Right ventricle myocardium superior (tissue), 1 donor: ENCODE results near the gene ANKRD49. TPM values are rescaled to one million over a fixed set of nuclear protein-coding genes. Genes with fewer than 3 reads are reported as not detected.
A peak's percentile ranks its signal among the peaks of the same experiment; 100 is the strongest.
"Not testable (repeated sequence)": the region's sequence is repeated elsewhere in the genome, so short reads cannot be mapped to it uniquely, and the experiment has no call there.

Source experiments
- ATAC-seq: fragments of 200-7000 bp; cut with Tn5 transposase; one replicate; pipeline ENCODE4 v1.9.1; 2020; ENCODE audit warnings: mild to moderate bottlenecking; ENCODE audit not compliant: poor library complexity
- DNase-seq: peaks from one replicate; pipeline ENCODE4 v3.0.0-alpha.2; 2020
- intact Hi-C: fragments of 100-400 bp; cut with DNase I; formaldehyde crosslinking; loops from one replicate; pipeline ENCODE4 v1.11.2; 2022
- total RNA-seq: library from RNA; stranded (reverse); fragmentation: NEBNext Ultra II Directional; extraction: Animal tissue kit (Norgen Biotek cat#: 25700); gene quantifications from one replicate; pipeline ENCODE4 v1.2.1, GENCODE V29; 2021
- donor health status: DM: no; HTN: yes; CAD: no; lungs with severe emphysema.

The ANKRD49 gene
- total RNA-seq, 1 donor from 2014 or later, result 4.6 TPM

DNA sequence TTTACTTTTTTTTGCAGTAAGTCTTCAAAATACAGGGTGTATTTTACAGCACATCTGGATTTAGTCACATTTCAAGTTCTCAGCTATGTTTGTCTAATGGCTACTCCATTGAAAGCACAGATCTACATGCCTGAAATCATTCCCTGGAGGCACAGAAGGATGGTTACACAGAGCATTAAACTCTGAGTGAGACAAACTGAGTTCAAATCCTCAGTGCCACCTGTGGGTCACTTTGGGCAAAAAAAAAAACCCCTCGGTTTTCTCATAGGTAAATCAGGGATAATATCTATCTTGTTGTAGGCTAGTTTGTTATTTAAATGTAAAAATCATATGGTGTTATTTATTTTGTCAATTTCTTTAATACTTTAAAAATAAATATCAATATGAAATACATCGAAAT is 7.7 kb downstream of the ANKRD49 start:
- no peak for ATAC-seq
- intact Hi-C loops, result loop anchor here (10.0 kb wide), 1 partner anchor 607 kb away; no protein-coding TSS in a partner anchor
- no peak for DNase-seq

DNA sequence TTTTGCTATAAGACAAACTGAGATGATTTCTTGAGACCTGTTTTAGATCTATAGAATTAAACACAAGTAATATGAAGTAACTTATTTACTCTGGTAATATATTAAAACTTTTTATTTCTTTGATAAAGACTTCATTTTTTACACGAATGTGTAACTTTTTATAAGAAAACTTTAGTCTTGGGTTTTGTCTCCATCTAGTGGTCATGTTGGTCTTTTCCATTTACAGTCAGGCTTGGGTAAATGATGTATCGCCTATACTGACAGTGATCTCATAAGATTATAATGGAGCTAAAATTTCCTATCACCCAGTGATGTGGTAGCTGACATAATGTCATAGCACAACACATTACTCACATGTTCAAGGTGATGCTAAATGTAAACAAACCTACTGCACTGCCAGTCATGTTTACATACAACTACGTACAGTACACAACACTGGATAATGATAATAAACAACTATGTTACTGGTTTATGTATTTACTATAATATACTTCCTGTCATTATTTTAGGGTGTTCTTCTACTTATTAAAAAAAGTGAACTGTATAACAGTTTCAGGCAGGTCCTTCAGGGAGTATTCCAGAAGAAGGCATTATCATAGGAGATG is 11.0 kb downstream of the ANKRD49 start:
- ATAC-seq, result peak; percentile 34
- intact Hi-C loops, result loop anchor here (10.0 kb wide), 1 partner anchor 610 kb away; no protein-coding TSS in a partner anchor
- DNase-seq, result no peak

DNA sequence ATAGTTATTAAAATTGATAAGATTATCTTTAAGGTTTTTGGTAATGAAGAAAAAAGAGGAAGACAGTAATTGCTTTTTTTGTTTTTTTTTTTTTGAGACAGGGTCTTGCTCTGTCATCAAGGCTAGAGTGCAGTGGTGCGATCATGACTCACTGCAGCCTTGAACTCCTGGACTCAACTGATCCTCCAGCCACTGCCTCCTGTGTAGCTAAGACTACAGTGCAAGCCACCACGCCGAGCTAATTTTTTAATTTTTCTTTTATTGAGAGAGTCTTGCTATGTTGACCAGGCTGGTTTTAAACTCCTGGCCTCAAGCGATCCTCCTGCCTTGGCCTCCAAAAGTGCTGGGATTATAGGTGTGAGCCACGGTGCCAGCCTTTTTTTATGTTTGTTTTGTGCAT is 12.7 kb downstream of the ANKRD49 start:
- not testable (repeated sequence) for ATAC-seq, DNase-seq
- intact Hi-C loops, result loop anchor here (10.0 kb wide), 1 partner anchor 612 kb away; no protein-coding TSS in a partner anchor

DNA sequence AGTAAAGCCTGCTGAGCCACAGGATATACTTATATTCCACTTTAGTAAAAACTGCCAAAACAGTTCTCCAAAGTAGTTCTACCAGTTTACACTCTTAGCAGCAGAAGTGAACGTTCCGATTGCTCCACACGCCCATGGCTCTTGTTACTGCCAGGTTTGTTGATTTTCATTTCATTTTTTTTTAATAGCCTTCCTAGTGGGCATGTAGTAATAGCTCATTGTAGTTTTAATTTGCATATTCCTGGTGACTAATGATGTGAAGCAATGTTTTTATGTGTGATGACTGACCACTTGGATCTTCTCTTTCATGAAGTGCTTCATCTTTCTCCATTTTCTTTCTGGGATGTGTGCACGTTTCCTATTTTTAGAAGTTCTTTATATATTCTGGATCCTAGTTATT is 13.7 kb downstream of the ANKRD49 start:
- ATAC-seq, result no peak
- intact Hi-C loops, result loop anchor here (10.0 kb wide), 1 partner anchor 613 kb away; no protein-coding TSS in a partner anchor
- no peak for DNase-seq

DNA sequence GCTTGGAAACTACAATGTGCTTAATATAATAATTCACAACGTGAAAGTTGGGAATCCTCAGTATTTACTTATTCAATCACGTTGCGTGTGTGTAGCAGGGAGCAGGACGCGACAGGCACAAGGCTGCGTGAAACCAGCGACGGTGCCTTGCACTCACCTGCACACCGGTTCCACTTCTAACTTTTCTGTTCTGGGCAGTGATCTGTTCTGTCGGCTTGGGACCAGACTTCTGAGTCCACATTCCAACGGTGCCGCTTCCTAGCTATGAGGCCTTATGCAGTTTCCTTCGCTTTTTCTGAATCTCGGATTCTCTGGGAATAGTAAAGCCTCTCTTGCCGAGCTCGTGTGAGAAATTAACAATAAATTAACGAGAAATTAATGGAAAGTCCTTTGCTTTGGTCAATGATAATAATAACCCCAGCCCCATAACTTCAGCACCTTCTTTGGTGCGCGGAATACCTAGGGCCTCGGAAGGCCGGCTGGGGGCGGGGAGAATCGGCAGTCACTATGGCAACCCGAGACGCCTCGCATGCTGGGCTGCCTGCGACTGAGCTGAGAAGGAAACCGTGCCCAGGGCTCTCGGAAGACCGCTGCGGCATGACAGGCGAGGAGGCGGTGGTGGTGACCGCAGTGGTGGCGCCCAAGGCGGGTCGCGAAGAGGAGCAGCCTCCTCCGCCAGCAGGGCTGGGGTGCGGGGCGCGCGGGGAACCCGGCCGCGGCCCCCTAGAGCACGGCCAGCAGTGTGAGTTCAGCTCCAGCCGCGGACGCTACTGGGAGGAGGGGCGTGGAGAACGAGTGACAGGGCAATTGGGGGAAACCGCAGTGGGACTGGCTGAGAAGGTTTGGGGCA is 18.4 kb downstream of the ANKRD49 start, which contains the start of gene C11orf97:
Gene C11orf97 (plus strand): TSS at position 530 of the 850 bp plus-strand sequence. CDS start 68 bp downstream, at position 598.
- DNase-seq, result peak; percentile 76
- intact Hi-C loops, result no loop called here
- ATAC-seq, result peak; percentile 88

DNA sequence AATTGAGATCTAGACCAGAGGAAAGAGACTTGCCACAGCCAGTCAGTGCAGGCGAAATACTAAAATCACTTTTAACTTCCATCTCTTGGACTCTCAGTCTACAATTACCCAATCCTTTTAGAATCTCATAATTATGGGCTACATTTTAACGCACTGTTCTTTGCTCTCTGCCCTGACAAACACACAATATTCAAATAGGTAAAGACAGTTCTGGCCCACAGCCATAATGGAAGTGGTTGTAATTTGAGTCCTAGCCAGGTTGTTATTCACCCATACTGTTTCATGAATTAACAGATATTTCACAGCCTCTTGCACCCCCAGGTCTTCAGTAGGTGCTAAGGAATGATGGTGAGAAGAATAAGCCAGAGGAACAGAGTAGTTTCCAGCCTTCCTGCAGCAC is 19.3 kb downstream of the ANKRD49 start:
- ATAC-seq (peak; percentile 15), DNase-seq (no peak)
- intact Hi-C loops, result no loop called here

DNA sequence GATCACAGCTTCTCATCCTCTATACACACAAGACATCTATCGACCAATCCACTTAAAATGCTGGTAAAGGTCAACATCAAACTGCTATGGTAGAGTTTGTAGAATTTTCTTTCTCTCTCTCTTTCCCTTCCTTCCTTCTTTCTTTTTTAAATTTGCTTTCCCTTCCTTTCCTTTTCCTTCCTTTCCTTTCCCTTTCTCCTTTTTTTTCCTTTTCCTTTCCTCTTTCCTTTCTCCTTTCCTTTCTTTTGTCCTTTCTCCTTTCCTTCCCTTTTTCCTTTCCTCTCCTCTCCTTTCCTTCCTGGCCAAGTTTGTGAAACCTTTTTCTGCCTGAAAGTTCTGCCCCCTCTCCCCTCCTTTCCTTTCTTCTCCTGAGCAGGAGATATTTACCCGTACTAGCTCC is 21.6 kb downstream of the ANKRD49 start:
- DNase-seq (no peak), ATAC-seq (no peak)
- intact Hi-C loops, result loop anchor here (5.0 kb wide), 1 partner anchor 47 kb away; no protein-coding TSS in a partner anchor

DNA sequence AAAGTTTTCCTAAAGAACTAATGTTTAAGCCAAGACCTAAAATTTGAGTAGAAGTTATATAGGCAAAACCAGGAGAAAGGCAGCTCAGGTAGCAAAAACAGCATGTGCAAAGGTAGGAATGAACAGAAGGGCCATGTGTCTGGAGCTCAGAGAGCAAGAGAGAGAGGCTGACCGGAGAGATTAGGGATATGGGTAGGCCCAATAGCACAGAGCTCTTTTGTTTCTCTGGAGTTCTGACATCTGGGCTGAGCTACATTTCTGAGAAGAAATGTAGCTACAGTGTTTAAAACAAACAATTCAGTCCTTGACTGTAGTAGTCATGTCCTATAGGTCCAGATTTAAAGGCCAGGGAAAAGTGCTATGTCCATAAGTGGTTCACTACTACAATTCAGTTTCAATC is 22.9 kb downstream of the ANKRD49 start:
- ATAC-seq (no peak), DNase-seq (no peak)
- intact Hi-C loops, result loop anchor here (5.0 kb wide), 1 partner anchor 46 kb away; no protein-coding TSS in a partner anchor

DNA sequence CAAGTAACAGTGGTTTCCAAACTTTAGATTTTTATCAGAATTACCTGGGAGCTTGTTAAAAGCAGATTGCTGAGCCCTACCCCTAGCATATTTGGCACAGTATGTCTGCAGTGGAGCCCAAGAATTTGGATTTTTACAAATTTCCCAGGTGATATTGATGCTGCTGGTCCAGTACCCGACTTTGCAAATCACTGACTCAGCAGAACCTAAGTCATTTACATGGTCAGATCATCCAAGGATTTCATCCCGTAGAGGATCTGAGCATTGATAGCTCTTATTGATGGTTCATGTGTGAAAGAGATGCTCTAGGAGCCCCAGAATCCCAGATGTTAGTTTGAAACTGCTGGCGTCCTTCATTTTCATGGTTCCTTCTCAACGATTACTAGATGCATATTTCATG is 24.5 kb downstream of the ANKRD49 start:
- ATAC-seq, result no peak
- intact Hi-C loops, result loop anchor here (5.0 kb wide), 1 partner anchor 44 kb away; no protein-coding TSS in a partner anchor
- DNase-seq, result no peak

DNA sequence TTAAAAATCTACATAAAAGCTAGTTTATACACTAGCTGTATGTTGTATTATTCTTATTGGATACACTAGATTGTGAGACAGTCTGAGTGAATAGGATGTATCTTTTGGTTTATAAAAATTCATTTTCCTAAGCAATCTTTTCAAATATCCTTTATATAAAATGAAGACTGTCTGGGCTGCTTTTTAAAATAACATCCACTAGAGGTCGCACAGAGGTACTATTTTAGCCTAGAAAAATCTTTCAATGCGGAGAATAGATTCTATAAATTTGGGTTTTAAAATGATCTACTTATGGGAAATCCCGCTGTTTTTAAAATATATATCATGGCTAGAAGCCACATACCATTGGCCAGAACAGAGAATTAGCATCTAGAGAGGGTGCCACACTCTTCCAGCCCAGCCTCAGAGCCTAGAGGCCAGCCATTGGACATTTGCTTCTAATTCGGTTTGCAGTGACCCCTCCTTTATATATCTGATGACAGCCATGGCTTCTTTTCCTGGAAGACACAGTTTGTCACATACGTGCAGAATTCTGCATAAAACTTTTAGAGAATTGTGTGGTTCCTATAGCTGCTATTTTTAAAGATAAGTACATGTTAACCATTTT is 25.8 kb downstream of the ANKRD49 start:
- peak; percentile 64 for ATAC-seq
- intact Hi-C loops, result loop anchor here (5.0 kb wide), 1 partner anchor 43 kb away; no protein-coding TSS in a partner anchor
- DNase-seq, result no peak

DNA sequence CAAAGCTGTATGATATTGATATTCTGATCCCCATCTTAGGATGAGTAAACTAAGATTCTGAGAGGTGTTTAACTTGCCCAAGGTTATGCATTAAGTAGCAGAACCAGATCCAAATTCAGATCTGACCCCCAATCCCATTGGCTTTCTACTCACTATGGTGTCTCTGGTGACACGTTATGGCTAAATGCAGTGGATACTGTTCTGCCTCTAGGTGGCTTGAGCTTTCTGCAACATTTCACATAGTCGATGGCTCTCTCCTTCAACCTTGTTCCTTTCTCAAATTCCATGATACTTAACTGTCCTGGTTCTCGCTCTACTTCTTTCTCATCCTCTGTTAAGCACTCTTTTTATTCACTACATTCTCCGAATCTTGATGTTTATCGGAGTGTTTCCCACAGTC is 27.9 kb downstream of the ANKRD49 start:
- no peak for DNase-seq
- no peak for ATAC-seq
- intact Hi-C loops, result no loop called here

DNA sequence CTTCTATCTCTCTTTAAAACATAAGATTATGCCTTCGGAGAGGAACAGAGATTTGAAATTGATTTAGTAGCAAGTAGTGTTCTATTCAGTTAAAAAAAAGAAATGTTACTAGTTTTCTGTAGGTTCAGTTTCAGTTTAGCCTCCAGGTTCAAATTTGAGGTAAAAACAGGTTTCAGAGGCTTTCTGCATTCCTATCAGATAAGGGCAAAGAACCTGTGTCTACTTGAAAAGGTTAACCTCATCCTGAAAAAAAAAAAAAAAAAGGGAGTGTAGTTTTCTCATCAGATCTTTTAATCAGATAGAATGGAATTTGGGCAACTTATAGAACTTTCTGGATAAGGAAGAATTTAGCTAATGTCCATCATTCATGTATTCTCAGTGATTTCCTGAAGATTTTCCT is 30.6 kb downstream of the ANKRD49 start:
- intact Hi-C loops, result no loop called here
- DNase-seq (no peak), ATAC-seq (no peak)

DNA sequence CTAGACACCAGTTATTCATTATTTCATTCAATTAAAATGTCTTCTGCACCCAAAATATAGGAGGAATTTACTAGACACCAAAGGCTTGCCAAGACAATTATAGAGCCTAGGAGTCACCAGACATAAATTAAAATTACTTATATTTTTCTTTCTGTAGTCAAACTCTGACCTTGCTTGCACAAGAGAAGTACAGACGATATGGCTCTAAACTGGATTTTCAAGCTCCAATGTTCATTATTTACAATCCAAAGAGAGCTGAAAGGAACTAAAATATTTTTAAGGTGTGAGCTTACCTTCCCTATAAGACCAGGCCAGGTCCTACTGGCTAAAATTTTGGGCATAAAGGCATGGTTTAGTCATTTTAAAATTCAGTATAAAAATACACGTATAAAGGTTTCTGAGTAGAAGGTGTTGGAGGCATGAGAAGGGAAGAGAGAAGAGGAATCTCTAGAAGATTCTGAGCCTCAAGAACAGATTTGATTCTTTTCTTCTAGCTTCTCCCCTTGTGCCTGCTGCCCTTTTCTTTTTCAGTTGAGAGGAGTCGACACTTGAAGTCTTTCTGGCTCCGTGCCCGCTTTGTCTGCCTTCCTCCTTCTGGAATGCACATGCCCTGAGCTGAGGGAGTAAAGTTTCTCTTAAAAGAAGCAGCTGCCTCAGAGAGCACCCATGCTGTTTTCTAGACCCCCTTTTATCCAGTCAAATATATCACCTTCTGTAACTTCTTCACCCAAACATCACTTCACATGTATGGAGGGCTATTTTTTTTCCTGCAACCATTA is 32.0 kb downstream of the ANKRD49 start:
- ATAC-seq (no peak), DNase-seq (peak; percentile 82)
- intact Hi-C loops, result no loop called here

DNA sequence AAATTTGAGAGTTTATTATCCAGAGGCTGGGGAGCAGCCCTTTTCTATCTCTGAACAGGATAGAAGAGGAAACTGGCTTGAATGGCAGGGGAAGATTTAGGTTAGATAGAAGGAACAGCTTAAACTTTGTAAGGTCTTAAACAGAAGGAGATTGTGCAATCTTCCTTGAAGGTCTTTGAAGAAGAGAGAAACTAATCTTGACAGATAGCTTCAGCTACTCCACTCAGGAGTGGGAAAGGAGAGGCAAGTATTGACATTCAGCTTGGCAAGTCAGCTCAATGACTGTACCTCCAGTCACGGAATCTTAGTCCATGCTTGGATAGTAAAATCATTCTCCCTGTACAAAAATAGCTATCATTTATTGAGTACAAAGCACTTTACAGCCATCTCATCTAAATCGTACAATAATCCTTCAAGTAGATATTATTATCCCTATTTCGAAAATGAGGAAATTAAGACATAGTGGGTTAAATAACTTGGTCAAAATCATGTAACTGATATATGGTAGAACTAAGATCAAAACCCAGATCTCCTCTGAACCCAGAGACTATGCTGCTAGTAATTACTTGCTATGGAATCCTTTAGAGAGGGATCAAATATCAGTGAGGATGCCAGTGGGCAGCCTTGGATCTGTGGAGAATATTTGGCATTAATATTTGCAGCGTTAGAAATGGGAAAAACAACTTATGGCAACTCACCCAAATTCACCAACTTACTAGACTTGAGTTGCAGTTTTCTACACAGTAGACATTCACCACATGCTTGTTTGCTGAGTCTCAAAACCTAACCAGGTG is 33.1 kb downstream of the ANKRD49 start:
- intact Hi-C loops, result no loop called here
- DNase-seq (no peak), ATAC-seq (no peak)

DNA sequence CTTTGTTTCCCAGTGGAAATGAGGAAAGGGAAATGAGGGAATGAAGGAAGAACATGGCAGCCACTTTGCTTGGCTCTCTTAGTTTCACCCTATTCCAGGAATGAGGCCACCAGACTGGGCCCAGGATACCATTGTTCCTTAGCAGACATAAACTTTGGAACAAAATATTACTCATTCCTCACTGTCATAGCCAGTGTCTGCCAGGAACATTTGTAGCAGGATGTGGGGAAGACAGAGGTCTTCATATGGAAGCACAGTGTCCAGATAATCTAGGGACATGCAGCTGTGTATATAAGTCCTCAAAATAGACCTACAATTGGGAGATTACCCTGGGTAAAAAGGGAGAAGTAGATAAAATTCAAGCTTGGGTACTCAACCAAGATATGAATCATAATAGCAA is 34.8 kb downstream of the ANKRD49 start:
- intact Hi-C loops, result no loop called here
- DNase-seq (no peak), ATAC-seq (no peak)

DNA sequence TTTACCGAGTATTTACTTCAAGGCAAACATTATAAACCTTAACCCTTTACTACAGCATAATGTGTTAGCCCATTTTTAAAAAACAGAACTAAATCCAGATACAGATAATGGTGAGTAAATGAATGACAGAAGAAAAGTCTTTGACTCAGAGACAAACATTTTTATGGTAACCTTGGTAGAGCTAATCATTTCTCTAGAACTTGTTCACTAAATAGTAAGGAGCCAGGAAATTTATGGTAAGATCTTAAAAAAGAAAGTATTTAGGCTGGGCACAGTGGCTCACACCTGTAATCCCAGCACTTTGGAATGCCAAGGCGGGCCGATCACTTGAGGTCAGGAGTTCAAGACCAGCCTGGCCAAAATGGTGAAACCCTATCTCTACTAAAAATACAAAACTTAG is 38.4 kb downstream of the ANKRD49 start:
- intact Hi-C loops, result no loop called here
- no peak for ATAC-seq

DNA sequence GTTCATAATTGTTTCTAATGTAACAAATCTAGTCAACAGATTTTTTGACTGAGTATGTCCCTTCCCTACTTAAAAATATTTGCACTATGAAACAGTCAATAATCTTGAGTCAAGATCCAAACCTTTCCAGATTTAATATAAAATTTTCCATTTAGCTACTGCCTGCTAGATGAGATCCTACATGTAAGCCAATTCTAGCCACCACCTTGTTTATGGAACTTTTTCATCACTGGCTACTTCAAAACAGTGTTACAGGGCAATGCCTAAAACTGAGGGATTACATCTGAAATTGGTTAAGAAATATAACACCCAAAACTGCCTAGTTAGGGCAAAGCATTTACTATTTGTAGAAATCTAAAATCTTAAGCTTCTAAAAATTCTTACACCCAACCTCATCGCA is 39.4 kb downstream of the ANKRD49 start:
- ATAC-seq, result no peak
- DNase-seq, result no peak
- intact Hi-C loops, result no loop called here

More for the DNA sequence above, 38.4 kb downstream of the ANKRD49 start:
- no peak for DNase-seq
